ENCODE data around the gene C19orf44. TPM values are rescaled to one million over a fixed set of nuclear protein-coding genes. Genes with fewer than 3 reads are reported as not detected.

Gene C19orf44
- total RNA-seq, 3 donors from 2014 or later (not counting 1 experiment from before 2014, with no cell fraction given): 1.2 to 2.8 (median 1.4) TPM

DNA sequence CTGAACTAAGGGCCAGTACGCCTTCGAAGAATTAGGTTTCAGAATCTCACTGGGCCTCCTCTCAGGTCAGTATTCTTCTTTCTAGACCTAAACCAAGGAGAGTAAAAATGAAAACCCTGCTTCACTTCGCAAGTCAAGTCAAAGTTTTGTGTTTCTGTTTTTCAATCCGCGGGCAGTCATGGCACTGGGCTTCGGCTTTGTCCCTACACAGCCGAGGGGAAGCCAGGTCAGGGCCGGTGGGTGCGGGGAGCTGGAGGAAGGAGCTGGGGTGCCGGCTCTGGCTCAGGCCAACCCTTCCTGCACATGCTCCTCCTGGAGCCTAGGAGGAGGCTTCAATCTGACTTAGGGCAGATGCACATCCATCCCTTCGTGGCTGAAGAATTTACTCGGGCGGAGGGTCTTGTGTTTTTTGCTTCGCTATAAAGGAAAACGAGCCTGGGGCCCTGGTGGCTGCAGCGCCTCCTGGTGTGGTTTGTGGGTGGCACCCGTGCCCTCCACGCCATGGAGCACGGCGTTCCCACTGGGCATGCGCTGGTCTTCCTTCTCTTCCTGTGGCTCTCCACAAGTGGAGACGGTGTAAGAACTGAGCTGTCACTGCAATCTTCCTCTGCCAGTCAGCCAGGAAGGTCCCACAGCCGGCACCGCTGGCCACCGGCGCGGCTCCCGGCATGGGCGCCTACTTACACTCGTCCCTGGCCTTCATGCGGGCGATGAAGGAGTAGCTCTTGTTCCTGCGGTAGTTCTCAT is 22.5 kb downstream of the C19orf44 start:
- peaks cover 13% of the 10 kb centered on the region for H3K4me1 ChIP-seq (ENCODE audit: control insufficient read depth, insufficient read depth, low read length)
- no peaks in the 10 kb centered on the region for H3K27me3 Mint-ChIP-seq (ENCODE audit: low read depth in 2 of 2)
- H3K9me3 ChIP-seq (ENCODE audit: control insufficient read depth, insufficient read depth, low read length): no peaks in the 10 kb centered on the region
- H3K27ac Mint-ChIP-seq: no peak overlapping the region
- TF ChIP-seq, protein P1, sequence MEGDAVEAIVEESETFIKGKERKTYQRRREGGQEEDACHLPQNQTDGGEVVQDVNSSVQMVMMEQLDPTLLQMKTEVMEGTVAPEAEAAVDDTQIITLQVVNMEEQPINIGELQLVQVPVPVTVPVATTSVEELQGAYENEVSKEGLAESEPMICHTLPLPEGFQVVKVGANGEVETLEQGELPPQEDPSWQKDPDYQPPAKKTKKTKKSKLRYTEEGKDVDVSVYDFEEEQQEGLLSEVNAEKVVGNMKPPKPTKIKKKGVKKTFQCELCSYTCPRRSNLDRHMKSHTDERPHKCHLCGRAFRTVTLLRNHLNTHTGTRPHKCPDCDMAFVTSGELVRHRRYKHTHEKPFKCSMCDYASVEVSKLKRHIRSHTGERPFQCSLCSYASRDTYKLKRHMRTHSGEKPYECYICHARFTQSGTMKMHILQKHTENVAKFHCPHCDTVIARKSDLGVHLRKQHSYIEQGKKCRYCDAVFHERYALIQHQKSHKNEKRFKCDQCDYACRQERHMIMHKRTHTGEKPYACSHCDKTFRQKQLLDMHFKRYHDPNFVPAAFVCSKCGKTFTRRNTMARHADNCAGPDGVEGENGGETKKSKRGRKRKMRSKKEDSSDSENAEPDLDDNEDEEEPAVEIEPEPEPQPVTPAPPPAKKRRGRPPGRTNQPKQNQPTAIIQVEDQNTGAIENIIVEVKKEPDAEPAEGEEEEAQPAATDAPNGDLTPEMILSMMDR (IDR thresholded peaks at IDR 0.05): no peak
- H3K27me3 ChIP-seq (ENCODE audit: control insufficient read depth, insufficient read depth, low read length): no peaks in the 10 kb centered on the region
- H3K4me3 ChIP-seq (ENCODE audit: low read length): no peak overlapping the region
- ATAC-seq (no peak), DNase-seq (no peak)
- 91% methylated on average over 33 of the region's 33 CpGs for WGBS (ENCODE audit: insufficient coverage)
- H3K9me3 Mint-ChIP-seq: no peaks in the 10 kb centered on the region
- no peak overlapping the region for H3K4me3 Mint-ChIP-seq
- H3K27ac ChIP-seq (ENCODE audit: low read length): no peak overlapping the region
- H3K36me3 ChIP-seq (ENCODE audit: control insufficient read depth, insufficient read depth, low read length): peaks cover 59% of the 10 kb centered on the region
- intact Hi-C loops (cut with micrococcal nuclease): no loop called here
- H3K36me3 Mint-ChIP-seq: no peaks in the 10 kb centered on the region
- peaks cover 7% of the 10 kb centered on the region in 2 donors for H3K4me1 Mint-ChIP-seq

- Histone ChIP-seq H3K27ac (ENCODE audit: low read length) (no peak overlapping the region), H3K4me3 (ENCODE audit: low read length) (no peak overlapping the region), H3K27me3 (ENCODE audit: control insufficient read depth, insufficient read depth, low read length) (no peaks in the 10 kb centered on the region), H3K36me3 (ENCODE audit: control insufficient read depth, insufficient read depth, low read length) (peaks cover 62% of the 10 kb centered on the region), H3K4me1 (ENCODE audit: control insufficient read depth, insufficient read depth, low read length) (peaks cover 13% of the 10 kb centered on the region), H3K9me3 (ENCODE audit: control insufficient read depth, insufficient read depth, low read length) (no peaks in the 10 kb centered on the region)
- DNase-seq: no peak
- H3K36me3 Mint-ChIP-seq: no peaks in the 10 kb centered on the region
- no peak overlapping the region for H3K4me3 Mint-ChIP-seq
- intact Hi-C loops (cut with micrococcal nuclease): no loop called here
- 99% methylated on average over 24 of the region's 24 CpGs for WGBS (ENCODE audit: insufficient coverage)
- H3K27me3 Mint-ChIP-seq (ENCODE audit: low read depth in 2 of 2): no peaks in the 10 kb centered on the region
- no peak for ATAC-seq
- no peak overlapping the region for H3K27ac Mint-ChIP-seq
- peaks cover 7% of the 10 kb centered on the region in 2 donors for H3K4me1 Mint-ChIP-seq
- no peaks in the 10 kb centered on the region for H3K9me3 Mint-ChIP-seq
- TF ChIP-seq, protein P1 (IDR thresholded peaks at IDR 0.05): no peak
Observed at GRCh38 chr19:16519230-16519687, 23.1 kb downstream of the C19orf44 start.

DNA sequence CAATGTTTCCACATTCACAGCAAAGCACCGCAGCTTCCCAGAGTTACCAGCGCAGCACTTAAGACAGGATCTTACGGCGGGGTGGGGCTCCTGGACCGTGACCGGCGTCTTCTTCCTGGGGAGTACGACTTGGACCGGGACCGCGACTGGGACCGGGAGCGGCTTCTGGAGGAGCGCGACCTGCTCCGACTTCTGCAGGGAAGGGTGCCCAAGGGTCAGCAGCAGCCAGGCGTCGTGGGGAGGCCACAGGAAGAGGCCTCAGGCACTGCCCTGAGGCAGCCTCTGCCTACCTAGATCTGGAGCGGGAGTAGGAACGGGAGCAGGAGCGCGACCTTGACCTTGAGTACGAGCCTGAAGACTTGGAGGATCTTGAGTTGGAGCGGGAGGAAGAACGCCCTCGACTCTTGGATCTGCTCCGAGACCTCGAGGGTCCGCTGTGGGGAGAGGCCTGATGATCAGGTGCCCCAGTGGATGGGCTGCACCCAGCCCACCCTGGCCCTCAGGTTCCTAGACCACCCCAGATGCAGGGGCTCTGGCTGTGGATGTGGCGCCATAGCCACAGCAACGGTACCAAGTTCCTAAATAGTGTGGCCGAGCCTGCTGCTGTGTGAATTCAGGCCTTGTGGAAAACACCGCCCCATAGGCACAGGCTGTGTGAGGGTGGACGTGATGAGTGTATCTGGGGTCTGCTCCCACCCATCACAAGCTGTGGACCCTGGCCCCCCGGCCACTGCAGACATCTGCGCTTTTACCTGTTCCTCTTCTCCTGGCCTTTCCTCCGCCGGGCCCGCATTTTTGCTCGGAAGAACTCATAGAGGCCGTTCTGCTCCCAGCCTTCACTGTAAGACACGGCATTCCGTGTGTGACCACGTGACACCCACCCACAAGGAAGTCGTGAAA is 24.1 kb downstream of the C19orf44 start:
- 96% methylated on average over 45 of the region's 45 CpGs for WGBS (ENCODE audit: insufficient coverage)
- peaks cover 70% of the 10 kb centered on the region for H3K36me3 ChIP-seq (ENCODE audit: control insufficient read depth, insufficient read depth, low read length)
- Mint-ChIP-seq H3K27me3 (ENCODE audit: low read depth in 2 of 2) (no peaks in the 10 kb centered on the region), H3K27ac (no peak overlapping the region), H3K36me3 (no peaks in the 10 kb centered on the region), H3K9me3 (no peaks in the 10 kb centered on the region), H3K4me3 (no peak overlapping the region), H3K4me1 (peaks cover 7% of the 10 kb centered on the region in 2 donors)
- DNase-seq: no peak
- TF ChIP-seq, protein P1 (IDR thresholded peaks at IDR 0.05): no peak
- ATAC-seq: no peak
- intact Hi-C loops (cut with micrococcal nuclease): no loop called here
- H3K27me3 ChIP-seq (ENCODE audit: control insufficient read depth, insufficient read depth, low read length): no peaks in the 10 kb centered on the region
- H3K4me3 ChIP-seq (ENCODE audit: low read length): no peak overlapping the region
- no peaks in the 10 kb centered on the region for H3K9me3 ChIP-seq (ENCODE audit: control insufficient read depth, insufficient read depth, low read length)
- no peak overlapping the region for H3K27ac ChIP-seq (ENCODE audit: low read length)
- peaks cover 13% of the 10 kb centered on the region for H3K4me1 ChIP-seq (ENCODE audit: control insufficient read depth, insufficient read depth, low read length)
